HG02884 (cell line): ENCODE results near the gene AUNIP.

Experiments
- ATAC-seq: cut with Tn5 transposase; IDR thresholded peaks from one replicate; pipeline ENCODE4 v1.9.1; 2021; ENCODE audit warnings: mild to moderate bottlenecking, moderate library complexity; ENCODE audit not compliant: unreplicated experiment

Gene AUNIP

DNA sequence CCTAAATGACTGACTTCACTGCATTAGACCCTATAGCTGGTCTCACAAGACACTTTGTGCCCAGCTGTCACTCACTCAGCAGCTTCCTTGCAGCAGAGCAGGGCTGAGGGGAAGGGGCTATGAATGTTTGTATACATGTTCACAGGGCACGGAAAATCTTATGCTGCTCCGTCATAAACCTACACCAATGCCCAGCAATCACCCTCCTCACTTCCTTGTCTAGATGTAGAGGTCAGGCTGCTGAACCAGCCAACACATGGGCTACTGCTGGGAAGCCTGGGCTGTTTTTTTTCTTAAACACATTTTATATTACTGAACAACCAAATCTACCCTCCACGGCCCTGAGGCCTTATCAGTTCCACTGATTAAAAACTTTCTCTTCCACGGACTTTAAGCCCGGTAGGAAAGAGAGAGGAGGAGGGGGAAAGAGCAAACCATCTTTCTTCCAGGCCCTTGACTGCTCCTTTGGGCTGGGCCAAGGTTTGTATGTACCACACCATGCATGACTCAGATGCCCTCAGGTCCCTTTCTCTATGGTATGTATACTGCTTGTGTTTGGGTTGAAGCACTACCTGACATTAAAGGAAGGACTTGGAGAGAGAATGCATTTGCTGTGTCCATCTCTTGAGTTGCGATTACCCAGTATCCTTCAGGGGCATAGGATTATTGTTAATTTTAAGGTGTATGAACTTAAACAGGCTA is 26.8 kb downstream of the AUNIP start:
- ATAC-seq = no peak

DNA sequence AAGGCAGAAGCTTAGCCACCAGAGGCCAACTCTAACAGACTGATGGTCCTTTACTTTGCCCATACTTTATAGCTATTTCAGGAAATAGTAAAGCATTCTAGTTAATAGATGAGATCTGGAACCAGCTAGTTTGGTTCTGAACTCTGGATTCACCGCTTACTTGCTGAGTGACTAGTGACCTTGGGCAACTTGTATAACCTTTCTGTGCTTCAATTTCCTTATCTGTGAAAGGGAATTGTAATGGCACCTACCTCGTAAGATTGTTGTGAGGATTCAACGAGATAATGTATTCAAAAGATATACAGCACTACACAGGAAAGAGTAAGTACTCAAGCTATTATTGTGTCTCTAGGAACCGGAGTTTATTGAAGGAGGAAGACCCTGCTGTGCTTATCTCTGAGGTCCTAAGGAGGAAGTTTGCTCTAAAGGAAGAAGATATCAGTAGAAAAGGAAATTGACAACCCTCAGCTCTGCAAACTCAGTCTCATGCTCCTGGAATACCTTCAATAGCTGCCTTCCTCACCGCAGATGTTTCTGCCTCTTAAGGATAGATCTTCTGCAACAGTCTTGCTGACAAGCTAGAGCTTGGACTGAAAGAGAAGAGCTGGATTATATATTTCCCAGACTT is 27.6 kb downstream of the AUNIP start:
- ATAC-seq = no peak

DNA sequence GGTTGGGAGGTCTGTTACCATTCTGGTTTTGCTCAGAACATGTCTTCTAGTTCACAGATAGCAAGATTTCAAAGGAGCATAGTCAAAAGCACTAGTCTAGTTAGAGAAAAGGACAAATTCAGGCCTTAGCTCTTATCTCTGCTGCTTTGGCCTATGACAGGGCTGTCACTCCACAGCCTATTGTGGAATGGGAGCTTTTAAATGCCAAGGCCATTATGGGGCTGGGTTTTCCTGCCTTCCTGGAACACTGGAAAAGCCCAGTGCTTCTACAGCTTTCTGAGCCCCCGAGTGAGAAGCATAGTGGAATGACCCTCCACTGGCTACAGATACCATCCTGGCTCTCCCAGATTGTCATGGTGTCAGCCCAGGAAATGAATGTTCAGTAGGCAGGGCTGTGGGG is 30.2 kb downstream of the AUNIP start:
- ATAC-seq = no peak

DNA sequence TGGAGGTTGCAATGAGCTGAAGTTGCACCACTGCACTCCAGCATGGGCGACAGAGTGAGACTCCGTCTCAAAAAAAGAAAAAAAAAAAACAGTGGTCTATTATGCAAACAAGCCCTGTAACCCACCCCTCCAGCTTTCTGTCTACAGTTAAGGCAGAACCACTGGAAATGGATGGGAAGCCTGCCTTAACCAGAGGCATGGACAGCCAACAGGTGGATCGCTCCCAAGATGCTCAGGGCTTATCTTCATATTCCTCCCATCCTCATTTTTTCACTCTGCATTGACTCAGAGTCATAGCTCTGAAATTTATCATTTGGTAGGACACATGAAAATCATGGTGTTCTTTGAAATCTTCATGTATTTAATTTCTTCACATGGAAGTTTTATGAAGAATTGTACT is 30.8 kb downstream of the AUNIP start:
- no peak for ATAC-seq

DNA sequence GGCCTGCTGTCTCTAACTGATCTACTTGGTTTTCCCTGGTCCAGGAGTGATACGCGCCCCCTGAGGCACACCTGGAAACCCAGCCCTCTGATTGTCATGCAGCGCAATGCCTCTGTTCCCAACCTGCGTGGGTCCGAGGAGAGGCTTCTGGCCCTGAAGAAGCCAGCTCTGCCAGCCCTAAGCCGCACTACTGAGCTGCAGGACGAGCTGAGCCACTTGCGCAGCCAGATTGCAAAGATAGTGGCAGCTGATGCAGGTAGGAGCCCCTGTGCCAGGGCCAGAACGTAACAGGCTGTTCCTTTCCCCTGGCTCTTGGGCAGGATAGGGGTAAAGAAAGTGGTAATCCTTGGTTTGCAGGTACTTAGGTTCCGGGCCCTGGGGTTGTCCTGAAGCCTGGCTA is 32.7 kb downstream of the AUNIP start:
- no peak for ATAC-seq

DNA sequence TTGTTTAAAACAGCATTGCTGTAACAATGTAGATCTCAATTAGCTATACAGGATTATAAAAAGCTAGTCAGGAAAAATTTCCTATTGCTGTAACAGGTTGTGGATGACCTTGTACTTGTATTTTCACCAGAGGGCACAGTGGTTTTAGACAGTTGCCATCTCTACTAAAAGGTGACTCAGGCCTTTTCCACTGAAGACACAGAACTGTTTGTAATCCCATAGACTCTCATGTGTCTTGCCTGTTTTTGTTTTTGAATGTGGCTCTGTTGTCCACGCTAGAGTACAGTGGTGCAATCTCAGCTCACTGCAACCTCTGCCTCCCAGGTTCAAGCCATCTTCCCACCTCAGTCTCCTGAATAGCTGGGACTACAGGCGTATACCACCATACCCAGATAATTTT is 33.7 kb downstream of the AUNIP start:
- no peak for ATAC-seq

DNA sequence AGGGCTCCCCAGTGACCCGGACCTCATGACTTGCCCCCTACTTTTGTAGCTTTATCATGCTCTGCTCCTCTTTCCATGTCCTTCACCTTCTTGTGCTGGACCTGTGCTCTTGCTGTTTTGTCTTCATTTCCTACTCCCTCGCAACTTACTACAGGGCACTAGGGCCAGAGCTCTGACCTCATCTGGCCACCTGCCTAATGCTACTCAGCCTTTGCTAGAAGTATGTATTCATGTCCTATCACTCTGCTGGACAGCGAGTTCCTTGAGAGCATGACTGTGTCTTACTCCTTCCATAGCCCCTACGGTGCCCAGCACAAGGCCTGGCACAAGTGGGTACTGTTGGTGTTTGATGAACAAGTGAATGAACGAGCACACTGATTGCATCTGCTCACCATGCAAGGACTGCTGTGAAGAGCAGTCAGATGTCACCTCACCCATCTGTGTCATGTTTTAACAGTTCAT is 37.6 kb downstream of the AUNIP start:
- no peak for ATAC-seq

DNA sequence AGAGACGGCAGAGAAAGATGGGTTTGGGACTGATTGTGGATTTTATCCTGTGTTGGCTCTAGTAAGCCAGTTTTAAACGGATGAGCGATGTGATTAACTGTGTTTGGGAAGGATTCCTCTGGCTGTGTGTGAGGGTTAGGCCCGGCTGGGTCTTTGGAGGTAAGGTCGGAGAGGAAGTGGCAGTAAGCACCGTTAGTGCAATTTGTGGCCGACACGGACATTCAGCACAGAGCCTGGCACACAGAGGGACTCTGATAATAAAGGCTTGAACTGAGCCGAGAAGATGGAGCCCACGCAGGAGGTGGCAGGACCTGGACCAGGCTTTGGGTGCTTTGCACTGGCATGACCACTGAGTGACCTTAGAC is 38.2 kb downstream of the AUNIP start:
- no peak for ATAC-seq

DNA sequence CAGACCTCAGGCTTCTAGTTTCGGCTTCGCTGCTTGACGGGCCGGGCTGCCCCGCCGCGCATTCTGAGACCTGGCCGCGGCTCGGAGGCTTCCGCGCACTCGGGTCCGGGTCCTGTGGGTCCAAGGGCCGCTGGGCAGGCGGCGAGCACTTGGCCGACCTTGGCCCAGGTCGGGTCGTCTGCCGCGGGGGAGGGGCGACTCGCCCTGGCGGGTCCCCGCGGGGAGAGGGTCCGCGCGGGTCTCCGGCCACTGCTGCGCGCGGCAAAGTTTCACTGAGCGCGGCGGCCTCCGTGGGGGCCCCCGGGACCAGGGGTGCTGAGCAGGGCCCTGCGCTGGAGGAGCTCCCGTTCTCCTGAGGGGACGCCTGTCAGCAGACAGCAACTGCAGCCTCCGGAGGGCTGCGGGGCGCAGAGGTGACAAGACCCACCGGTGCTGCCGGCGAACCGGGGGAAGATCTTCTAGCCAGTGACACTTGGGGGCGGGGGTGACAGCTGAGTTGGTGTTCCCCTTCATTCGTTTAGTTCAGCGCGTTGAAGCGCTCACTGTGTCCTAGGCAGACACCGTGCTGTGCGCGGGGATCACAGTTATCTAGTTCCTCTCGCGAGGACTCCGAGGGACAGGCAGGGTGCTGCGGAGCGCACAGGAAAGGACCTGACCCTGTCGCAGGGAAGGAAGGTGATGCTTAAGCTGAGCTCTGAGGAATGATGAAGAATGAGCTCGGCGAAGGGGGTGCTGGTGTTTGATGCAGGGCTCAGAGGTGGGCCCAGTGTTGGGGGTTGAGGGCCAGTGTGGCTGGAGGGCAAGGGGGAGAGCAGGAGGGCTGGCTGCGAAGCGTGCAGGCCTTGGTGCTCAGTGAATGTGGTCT is 38.8 kb downstream of the AUNIP start:
- ATAC-seq = peak; percentile 39

DNA sequence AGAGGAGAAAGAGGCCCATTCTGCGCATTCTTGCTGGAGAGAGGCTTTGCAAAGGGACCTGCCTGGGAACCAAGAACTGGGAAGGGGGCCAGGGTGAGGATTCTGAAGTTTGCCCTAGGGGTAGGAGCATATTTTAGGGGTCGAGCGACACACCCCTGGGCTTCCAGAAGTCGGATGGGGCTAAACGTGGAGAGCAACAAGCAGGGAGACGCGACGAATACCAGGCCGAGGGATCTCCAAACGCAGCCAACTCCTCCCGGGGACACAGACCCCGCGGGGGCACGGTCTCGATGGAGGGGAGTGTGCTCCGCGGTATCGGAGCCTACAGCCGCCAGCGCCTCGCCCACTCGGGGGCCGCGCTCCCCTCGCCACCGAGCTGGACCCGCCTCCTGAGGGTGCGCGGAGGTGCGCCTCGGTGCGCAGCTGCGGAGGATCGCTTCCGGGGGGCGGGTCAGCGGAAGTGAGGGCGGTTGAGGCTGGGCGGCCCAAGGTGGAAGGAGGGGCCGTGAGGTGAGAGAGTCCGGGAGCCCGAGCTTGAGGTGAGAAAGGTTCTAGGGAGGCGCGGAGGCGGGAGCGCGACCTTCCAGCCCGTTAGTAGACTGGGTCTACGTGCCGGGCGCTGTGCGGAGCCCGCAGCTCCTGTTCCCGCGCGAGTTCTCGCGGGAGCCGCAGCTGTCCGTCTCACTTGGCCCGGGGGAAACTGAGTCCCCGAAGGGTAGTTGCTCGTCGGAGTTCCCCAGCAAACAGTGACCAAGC is 39.6 kb downstream of the AUNIP start, which contains the start of gene MTFR1L:
Gene MTFR1L, plus strand, starts transcription at position 464 of the 756 bp plus-strand sequence. CDS start 3,151 bp downstream, outside the sequence.
- ATAC-seq = peak; percentile 75

DNA sequence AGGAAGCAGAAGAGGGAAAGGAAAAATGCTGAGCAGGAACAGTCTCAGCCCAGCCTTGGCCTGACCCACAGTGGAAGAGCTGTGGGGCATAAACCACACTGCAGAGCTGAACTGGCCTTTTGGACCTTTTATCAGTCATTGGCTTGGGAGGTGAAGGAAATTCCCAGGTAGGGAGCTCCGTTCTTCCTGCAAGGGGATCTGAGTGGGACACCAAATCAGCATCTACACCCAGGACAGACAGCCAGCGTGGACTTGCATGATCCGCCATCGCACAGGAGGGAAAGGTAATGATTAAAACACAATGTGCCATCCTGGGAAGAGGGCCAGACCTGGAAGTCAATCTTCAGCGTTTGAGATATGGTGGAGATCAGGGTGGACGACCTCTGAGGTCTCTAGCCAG is 40.7 kb downstream of the AUNIP start:
- no peak for ATAC-seq

DNA sequence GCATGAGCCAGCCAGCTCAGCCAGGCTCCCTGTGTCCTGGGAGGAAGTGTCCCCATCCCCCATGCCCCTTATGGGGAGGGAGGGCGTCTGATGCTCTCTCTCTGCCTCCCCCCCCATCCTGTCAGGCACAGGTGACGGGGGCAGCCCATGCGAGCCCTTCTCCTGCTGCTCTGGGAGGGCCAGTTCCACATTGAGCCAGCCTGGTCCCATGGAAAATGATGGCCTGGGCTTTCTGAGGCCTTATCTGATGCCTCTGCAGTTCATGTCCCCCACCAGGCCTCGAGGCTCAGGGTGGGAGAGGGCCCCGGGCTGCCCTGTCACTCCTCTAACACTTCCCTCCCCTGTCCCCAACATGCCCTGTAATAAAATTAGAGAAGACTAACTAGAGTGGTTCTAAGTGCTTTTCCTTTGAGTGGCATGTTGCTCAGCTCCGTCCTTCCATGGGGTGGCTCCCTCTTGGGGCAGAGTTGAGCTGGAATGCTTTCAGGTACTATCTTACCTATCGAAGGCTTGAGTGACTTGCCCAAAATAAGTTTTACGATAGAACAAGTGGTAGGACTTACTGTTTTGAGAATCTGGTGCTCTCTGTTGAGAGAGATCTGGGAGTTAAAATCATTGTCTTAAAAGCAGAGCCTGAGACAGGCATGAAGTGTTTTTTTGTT is 41.3 kb downstream of the AUNIP start:
- ATAC-seq = no peak

DNA sequence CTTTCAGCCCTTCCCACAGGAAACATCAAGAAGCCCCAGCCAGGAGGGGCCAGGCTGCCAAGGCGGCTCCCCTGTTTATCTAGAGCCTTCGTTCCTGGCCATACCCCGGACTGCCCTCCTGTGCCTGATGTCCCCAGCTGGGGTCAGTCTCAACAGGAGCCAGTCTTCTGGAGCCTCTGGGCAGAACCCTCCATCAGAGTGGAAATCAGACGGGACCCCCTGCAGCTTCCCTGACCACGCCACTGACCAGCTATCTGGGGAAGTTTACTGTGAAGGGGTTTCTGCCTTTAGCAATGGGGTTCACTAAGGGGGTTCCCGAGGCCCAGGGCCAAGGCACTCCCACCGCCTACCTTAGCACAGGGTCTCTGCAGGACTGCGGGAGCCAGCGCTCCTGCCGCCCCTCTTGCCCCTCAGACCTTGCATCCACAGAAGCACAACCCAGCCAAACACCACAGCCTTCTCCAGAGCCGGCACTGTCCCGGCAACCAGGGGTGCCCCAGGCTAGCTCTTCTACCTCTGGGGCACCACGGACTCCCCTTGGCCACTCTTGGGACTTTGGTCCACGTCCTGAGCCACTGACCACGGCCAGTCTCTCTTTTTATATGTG is 43.0 kb downstream of the AUNIP start:
- no peak for ATAC-seq

DNA sequence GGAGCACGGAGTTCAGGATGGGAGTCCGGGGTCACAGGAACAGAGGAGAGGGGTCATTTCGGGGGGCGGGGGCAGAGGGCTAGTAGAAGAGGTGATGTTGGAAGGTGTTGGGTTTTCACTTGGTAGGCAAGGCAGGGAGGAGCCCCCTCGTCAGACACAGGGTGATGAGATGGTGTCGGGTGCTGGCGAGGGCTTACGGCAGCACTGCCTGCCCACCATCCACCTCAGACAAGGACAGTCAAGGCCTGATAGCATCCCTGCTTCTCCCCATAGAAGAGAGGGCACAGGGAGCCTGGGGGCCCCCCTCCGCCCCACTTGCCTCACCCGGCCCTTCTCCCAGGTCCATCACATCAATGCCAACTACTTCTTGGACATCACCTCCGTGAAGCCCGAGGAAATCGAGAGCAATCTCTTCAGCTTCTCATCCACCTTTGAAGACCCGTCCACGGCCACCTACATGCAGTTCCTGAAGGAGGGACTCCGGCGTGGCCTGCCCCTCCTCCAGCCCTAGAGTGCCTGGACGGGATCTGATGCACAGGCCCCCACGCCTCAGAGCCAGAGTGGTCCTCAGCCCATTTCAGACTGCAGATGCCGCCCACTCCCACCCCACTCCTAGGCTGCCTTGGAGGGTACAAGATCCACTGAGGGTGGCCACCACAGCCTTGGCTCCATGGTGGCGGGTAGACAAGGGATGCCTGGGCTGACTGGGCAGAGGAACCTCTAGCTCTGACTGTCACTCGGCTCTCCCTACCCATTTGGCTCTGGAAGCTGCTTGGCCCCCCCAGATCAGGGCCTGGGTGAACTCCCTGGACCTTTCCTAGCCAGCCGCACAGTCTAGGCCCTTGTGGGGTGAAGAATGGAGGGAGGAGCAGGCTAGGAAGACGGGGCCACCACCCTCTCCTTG is 43.8 kb downstream of the AUNIP start:
- ATAC-seq = no peak

DNA sequence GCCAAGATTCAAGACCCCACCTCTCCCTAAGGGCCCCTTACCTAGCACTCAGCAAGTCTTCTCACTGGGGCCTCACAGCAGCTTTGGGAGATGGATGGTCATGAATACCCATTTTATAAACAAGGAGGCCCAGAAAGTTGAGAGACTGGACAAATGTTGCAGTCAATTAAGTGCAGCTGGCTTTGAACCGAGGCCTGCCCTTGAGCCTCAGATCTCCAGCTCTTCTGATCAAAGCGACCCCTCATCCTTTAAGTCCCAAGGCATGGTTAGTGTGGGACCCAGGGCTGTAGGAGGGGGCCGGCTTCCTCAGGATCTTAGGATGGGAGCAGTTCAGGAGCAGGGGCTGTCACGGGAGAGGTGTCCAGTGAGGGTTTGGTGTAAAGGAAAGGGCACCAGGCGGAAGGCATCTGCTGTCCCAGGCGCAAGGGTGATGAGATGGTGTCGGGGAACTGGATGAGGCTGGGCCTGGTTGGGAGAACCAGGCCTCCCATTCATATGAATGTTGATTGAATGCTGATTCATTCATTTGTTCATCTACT is 44.6 kb downstream of the AUNIP start:
- ATAC-seq = no peak

DNA sequence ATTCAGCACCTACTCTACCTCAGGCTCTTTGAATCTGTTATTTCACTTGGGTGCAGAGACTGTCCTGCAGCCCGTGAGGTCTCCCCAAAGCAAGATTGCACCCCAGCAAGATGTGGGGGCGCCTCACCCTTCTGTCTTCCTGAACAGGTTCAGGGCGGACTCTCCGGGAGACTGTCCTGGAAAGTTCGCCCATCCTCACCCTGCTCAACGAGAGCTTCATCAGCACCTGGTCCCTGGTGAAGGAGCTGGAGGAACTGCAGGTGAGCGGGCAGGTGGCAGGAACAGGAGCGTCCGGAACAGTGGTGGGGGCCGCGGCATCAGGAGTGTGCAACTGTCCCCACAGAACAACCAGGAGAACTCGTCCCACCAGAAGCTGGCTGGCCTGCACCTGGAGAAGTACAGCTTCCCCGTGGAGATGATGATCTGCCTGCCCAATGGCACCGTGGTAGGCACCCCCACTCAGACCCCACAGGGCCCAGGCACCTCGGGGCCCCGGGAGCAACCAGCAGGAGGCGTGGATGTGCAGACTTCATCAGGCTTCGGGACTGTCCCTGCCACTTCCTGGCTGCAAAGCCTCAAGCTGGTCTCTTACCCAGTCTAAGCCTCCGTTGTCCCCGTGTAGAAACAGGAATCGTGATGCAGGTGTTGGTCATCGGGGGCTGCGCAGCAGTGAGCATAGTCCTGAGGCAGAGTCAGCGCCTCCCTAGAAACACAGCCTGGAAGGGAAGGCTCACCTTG is 45.4 kb downstream of the AUNIP start:
- ATAC-seq = no peak

DNA sequence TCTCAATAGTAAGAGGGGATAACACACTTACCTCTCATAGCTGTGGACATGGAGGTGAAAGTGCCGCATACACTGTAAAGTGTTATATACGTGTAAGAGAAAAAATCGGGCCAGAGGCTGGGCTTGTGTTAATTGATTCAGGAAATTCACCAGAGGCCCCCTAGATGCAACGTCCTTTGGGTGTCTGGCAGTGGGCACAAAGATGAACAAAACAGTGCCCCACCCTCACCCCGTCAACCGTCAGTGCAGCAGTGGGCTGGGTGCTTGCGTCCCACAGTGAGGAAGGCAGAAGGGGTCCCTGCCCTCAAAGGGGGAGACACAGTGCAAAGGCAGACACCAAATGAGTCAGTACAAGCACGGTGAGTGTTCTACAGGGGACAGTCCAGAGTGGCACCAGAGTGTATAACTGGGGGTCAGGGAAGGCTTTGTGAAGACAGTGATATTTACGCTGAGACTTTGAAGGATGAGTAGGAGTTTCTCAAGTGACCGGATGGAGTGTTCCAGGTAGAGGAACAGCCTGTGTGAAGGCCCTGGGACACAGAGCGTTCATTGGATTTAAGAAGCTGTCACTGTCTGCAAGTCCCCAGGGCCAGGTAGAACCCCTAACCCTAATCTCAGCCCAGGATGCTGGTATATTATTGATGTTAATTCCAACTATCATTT is 46.1 kb downstream of the AUNIP start:
- ATAC-seq = no peak
